Spleen (tissue), 11 donors: ENCODE data around the gene ZNF862. TPM values are rescaled to one million over a fixed set of nuclear protein-coding genes. Genes with fewer than 3 reads are reported as not detected.

Experiments used
- DNase-seq: peaks from one replicate; pipeline ENCODE4 v3.0.0-alpha.2; 2020
- H3K27ac ChIP-seq, 8 donors: fragments of 200-600 bp; sonication (generic) in 7 of 8; 1 replicate in 4 of 8; 2 replicates in 4 of 8; pipeline versions ENCODE4 v1.5.0 to v1.8.0; 2016 to 2021; ENCODE audit warnings: inconsistent platforms in 4 of 8, mild to moderate bottlenecking in 4 of 8, moderate library complexity in 1 of 8
- H3K27me3 ChIP-seq, 7 donors: fragments of 200-600 bp; sonication (generic) in 6 of 7; replicated peaks in 1 of 7; 1 replicate in 4 of 7; 2 replicates in 3 of 7; pipeline versions ENCODE4 v1.5.0 to v1.8.0; 2016 to 2021; ENCODE audit warnings: inconsistent platforms in 3 of 7, mild to moderate bottlenecking in 1 of 7
- H3K36me3 ChIP-seq, 6 donors: fragments of 200-600 bp; sonication (generic) in 5 of 6; 1 replicate in 4 of 6; 2 replicates in 2 of 6; pipeline versions ENCODE4 v1.5.0 to v1.8.0; 2016 to 2021; ENCODE audit warnings: inconsistent platforms in 2 of 6
- H3K4me1 ChIP-seq, 6 donors: fragments of 200-600 bp; sonication (generic) in 5 of 6; 1 replicate in 3 of 6; 2 replicates in 3 of 6; pipeline versions ENCODE4 v1.5.0 to v1.8.0; 2016 to 2021; ENCODE audit warnings: inconsistent platforms in 3 of 6
- H3K4me3 ChIP-seq, 8 donors: fragments of 200-600 bp; sonication (generic) in 7 of 8; 1 replicate in 4 of 8; 2 replicates in 4 of 8; pipeline versions ENCODE4 v1.5.0 to v1.8.0; 2016 to 2021; ENCODE audit warnings: inconsistent platforms in 4 of 8, mild to moderate bottlenecking in 4 of 8, moderate library complexity in 2 of 8
- H3K9me3 ChIP-seq, 8 donors: fragments of 200-600 bp; sonication (generic) in 7 of 8; 1 replicate in 4 of 8; 2 replicates in 4 of 8; pipeline versions ENCODE4 v1.5.0 to v1.8.0; 2016 to 2021; ENCODE audit warnings: inconsistent platforms in 4 of 8
- POLR2A ChIP-seq, 3 donors: fragments of 450-650 bp; IDR thresholded peaks; one replicate each; pipeline ENCODE4 v1.5.1; 2017; ENCODE audit warnings: antibody characterized with exemption in 3 of 3, mild to moderate bottlenecking in 1 of 3
- POLR2AphosphoS5 ChIP-seq, 3 donors: sonication (generic); formaldehyde crosslinking; IDR thresholded peaks; one replicate each; pipeline ENCODE4 v1.5.1; 2017; ENCODE audit warnings: antibody characterized with exemption in 3 of 3
- WGBS, 5 donors: extraction: QIAGEN DNeasy Blood & Tissue Kit in 3 of 5; methylation state at CpG; one replicate each; pipeline versions ENCODE4 v1.1.5 to v1.1.7; 2013 to 2018; 5-methylcytosine and 5-hydroxymethylcytosine counted together
- intact Hi-C: fragments of 100-400 bp; cut with DNase I; formaldehyde crosslinking; loops from one replicate; pipeline ENCODE4 v1.15.0; 2023; ENCODE audit warnings: low total_unique reads
- polyA plus RNA-seq, 3 donors: library from polyadenylated mRNA; stranded (reverse); fragments of 200-250 nt; gene quantifications; one replicate each; pipeline ENCODE4 v1.2.1, GENCODE V29; 2013
- total RNA-seq, 7 donors: library from RNA; depleted of rRNA in 3 of 7; stranded (reverse); fragments of >200 nt in 3 of 7; fragmentation: NEBNext Ultra II Directional in 4 of 7; extraction: Animal tissue kit (Norgen Biotek cat#: 25700) in 4 of 7; gene quantifications; one replicate each; pipeline versions ENCODE4 v1.1.0 to v1.2.1, GENCODE V29; 2016 to 2021
- TF ChIP-seq, protein P1 (sequence below), 11 experiments: fragments of 200-600 bp in 7 of 11; fragments of 450-650 bp in 4 of 11; sonication (generic) in 4 of 11; IDR thresholded peaks in 8 of 11; conservative IDR thresholded peaks in 3 of 11; 1 replicate in 7 of 11; 2 replicates in 4 of 11; pipeline versions ENCODE4 v1.4.0 to v1.8.0; 2016 to 2021; ENCODE audit warnings: antibody characterized with exemption in 11 of 11, inconsistent platforms in 4 of 11, mild to moderate bottlenecking in 1 of 11
- donor health status: healthy with polysubstance abuse.
- donor health status: DM: no; HTN: no; CAD: no; lungs with moderate emphysema.
- donor health status: DM: no; HTN: no; CAD: no.
- donor health status: Bipolar disorder and iron deficiency.
- donor health status: healthy.
- donor health status: DM: no; HTN: no; CAD: no.
- donor health status: DM: yes; HTN: yes; CAD: no.

ZNF862 gene
- total and polyA plus RNA-seq, 10 donors: 4.4 to 39.8 (median 25.4) TPM

DNA sequence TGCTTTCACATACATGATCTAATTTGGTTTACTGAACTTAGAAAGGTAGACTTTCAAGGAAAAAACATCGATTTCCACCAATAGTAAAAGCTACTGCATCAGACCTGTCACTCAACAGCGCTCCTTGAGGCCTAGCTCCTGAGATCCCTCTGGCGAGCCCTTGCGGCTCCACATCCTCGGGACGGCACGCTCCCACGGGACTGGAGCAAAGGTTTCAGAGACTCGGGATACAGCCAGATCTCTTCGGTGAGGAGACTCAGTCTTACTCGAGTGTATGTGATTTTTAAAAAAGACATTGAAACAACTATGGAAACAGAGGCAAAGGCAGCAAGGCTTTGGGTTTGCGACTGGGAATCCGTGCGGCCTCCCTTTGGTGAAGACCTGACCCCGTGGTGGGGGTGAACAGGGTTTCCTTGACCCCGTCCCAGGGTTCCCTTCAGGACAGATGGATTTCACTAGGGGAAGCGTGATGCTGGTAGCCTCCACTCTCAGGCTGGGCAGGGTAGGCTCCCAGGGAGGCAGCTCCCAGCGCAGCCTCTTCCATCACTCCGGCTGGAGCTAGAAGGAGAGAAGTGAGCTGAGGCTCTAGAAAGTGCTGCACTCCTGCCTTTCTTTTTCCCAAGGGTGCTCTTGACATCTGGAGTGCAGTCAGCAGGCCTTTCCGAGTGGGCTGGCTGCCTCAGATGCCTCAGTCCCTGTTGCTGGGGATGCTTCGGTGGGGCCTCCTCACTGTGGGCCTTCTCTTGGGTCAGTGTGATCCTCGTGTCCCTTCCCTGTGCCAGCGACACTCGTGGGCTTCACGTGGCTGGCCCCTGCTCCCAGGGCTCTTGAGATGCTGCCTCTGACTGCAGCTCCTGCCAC is 29.8 kb downstream of the ZNF862 start:
- peaks cover 33 to 93% (median 84%) of the 10 kb centered on the region in 6 donors for H3K4me1 ChIP-seq
- H3K36me3 ChIP-seq: peaks cover 4 to 38% (median 16%) of the 10 kb centered on the region in 6 donors
- TF ChIP-seq POLR2A (IDR thresholded peaks at IDR 0.05): no peak
- no peak for TF ChIP-seq POLR2AphosphoS5 (IDR thresholded peaks at IDR 0.05)
- TF ChIP-seq, protein P1, sequence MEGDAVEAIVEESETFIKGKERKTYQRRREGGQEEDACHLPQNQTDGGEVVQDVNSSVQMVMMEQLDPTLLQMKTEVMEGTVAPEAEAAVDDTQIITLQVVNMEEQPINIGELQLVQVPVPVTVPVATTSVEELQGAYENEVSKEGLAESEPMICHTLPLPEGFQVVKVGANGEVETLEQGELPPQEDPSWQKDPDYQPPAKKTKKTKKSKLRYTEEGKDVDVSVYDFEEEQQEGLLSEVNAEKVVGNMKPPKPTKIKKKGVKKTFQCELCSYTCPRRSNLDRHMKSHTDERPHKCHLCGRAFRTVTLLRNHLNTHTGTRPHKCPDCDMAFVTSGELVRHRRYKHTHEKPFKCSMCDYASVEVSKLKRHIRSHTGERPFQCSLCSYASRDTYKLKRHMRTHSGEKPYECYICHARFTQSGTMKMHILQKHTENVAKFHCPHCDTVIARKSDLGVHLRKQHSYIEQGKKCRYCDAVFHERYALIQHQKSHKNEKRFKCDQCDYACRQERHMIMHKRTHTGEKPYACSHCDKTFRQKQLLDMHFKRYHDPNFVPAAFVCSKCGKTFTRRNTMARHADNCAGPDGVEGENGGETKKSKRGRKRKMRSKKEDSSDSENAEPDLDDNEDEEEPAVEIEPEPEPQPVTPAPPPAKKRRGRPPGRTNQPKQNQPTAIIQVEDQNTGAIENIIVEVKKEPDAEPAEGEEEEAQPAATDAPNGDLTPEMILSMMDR (IDR thresholded peaks at IDR 0.05 in 8 of 11, conservative IDR thresholded peaks at IDR 0.05 in 3 of 11): no peak
- peaks cover 0 to 3% (median 0%) of the 10 kb centered on the region in 7 donors for H3K27me3 ChIP-seq
- WGBS, 5 donors: 82 to 86% (median 84%) methylated on average over 24 to 25 of the region's 25 CpGs
- no peaks in the 10 kb centered on the region for H3K9me3 ChIP-seq
- H3K27ac ChIP-seq: peak overlapping the region in 7 of 8 donors; percentile 8 to 83 (median 62)
- no peak overlapping the region for H3K4me3 ChIP-seq
- no peak for DNase-seq
- intact Hi-C loops: no loop called here

DNA sequence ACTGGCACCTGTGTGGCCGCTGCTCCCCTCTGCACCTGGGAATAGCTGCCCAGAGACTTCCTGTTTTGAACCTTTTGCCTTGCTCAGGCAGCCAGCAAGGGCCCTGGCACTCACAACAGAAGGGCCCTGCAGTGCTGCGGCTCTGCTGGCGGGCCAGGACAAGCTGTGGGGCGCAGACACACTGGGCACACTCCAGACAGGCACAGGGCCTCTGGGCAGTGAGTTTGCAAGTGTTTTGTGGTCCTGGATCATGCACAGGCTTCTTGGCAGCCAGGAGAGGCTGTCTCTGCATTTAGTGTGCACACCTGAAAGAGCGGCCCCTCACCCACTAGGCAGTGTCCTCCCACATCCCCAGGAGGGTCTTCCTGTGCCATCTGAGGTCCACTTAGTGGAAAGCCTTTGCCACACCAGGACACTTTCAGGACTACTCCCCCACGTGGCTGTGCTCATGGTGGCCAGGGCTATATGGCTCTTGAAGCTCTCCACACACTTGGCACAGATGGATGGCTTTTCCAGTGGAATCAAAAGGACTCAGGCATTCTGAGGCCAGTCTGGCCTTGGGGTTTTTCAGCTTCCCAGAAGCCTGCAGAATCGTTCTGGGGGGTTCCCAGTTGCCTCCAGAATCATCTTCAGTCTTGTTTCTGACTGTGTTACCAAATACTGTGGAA is 30.6 kb downstream of the ZNF862 start:
- WGBS, 5 donors: 58 to 69% (median 60%) methylated on average over 6 to 7 of the region's 7 CpGs
- peak overlapping the region; percentile 8 to 83 (median 52) for H3K27ac ChIP-seq
- peaks cover 34 to 99% (median 88%) of the 10 kb centered on the region in 6 donors for H3K4me1 ChIP-seq
- H3K27me3 ChIP-seq: peaks cover 0 to 10% (median 0%) of the 10 kb centered on the region in 7 donors
- intact Hi-C loops: no loop called here
- no peaks in the 10 kb centered on the region for H3K9me3 ChIP-seq
- TF ChIP-seq POLR2A (IDR thresholded peaks at IDR 0.05) (no peak), POLR2AphosphoS5 (IDR thresholded peaks at IDR 0.05) (peak in 2 of 3 donors; percentile 19 to 49)
- no peak overlapping the region for H3K4me3 ChIP-seq
- DNase-seq: no peak
- peaks cover 4 to 31% (median 13%) of the 10 kb centered on the region in 6 donors for H3K36me3 ChIP-seq

DNA sequence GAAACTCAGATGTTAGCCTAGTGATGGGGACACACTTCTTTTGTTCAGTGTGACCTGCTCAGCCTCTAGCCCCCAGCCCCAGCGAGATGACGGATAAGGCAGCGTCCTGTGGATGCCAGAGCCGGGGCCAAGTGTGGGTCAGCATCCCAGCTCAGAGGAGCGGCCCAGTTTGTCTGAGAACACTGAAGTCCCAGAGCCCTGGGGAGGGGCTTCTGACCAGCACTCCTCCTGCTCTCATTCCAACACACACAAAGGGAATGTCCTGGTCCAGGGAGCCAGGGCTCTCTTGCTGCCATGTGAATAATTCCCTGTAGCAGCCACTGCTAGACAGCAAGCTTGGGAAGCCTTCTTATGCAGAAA is 31.1 kb downstream of the ZNF862 start:
- peaks cover 36 to 99% (median 90%) of the 10 kb centered on the region in 6 donors for H3K4me1 ChIP-seq
- DNase-seq: no peak
- H3K4me3 ChIP-seq: no peak overlapping the region
- TF ChIP-seq, protein P1 (IDR thresholded peaks at IDR 0.05 in 8 of 11, conservative IDR thresholded peaks at IDR 0.05 in 3 of 11): no peak
- no peak for TF ChIP-seq POLR2AphosphoS5 (IDR thresholded peaks at IDR 0.05)
- no peak for TF ChIP-seq POLR2A (IDR thresholded peaks at IDR 0.05)
- H3K36me3 ChIP-seq: peaks cover under 1 to 26% (median 8%) of the 10 kb centered on the region in 6 donors
- intact Hi-C loops: no loop called here
- H3K27ac ChIP-seq: peak overlapping the region; percentile 8 to 83 (median 52)
- H3K27me3 ChIP-seq: peaks cover 0 to 15% (median 0%) of the 10 kb centered on the region in 7 donors
- H3K9me3 ChIP-seq: no peaks in the 10 kb centered on the region
- WGBS, 5 donors: 88 to 100% (median 93%) methylated on average over 2 to 5 of the region's 5 CpGs; no CpG with 5 or more reads in 1 of the 5 donors

DNA sequence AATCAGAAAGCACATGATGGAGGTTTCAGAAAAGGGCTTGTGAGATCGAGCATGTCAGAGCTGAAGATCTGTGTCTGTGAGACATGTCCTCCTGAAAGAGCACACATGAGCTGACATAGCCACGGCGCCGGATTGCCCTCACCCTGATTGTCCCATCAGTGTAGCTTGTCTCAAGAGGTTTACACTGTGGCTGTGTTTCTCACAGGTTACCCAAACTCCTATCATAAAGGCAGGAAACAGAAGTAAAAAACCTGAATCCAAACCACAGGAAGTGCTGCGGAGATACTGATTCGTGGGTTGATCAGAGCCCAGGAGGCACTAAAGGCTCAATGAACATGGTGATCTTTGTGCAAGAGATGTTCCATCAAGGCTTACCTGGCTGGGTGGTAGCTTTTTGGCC is 31.7 kb downstream of the ZNF862 start:
- H3K4me1 ChIP-seq: peaks cover 42 to 99% (median 90%) of the 10 kb centered on the region in 6 donors
- no peaks in the 10 kb centered on the region for H3K9me3 ChIP-seq
- H3K4me3 ChIP-seq: no peak overlapping the region
- H3K36me3 ChIP-seq: peaks cover 0 to 20% (median 2%) of the 10 kb centered on the region in 6 donors
- intact Hi-C loops: no loop called here
- peak in 1 of 3 donors; percentile 70 for TF ChIP-seq POLR2AphosphoS5 (IDR thresholded peaks at IDR 0.05)
- TF ChIP-seq, protein P1 (IDR thresholded peaks at IDR 0.05 in 8 of 11, conservative IDR thresholded peaks at IDR 0.05 in 3 of 11): no peak
- H3K27me3 ChIP-seq: peaks cover 0 to 15% (median 0%) of the 10 kb centered on the region in 7 donors
- DNase-seq: no peak
- H3K27ac ChIP-seq: peak overlapping the region in 7 of 8 donors; percentile 20 to 83 (median 62)
- 11 to 53% (median 29%) methylated on average over 6 of the region's 6 CpGs for WGBS, 5 donors
